Measurements from ENCODE around the gene LGALS7B. TPM values are rescaled to one million over a fixed set of nuclear protein-coding genes. Genes with fewer than 3 reads are reported as not detected.

Gene LGALS7B
- polyA plus RNA-seq, 1 of the 3 experiments (the other 2 are of a cell fraction), result not detected

GRCh38 chr19:38837656-38838121 is 48.7 kb downstream of the LGALS7B start (continued):
- TF ChIP-seq FOXM1 (IDR thresholded peaks at IDR 0.05; ENCODE audit: low read depth) (no peak), EP300 (IDR thresholded peaks at IDR 0.05; ENCODE audit: borderline replicate concordance in 1 of 2, low read depth in 1 of 2, low read length in 1 of 2) (0 out of 4 replicates have a peak, but pooled peaks of 1 of the 2 experiments have one; percentile 7), JUND (IDR thresholded peaks at IDR 0.05) (peak; percentile 17; the same call in 1 of the 2 replicates), RXRA (IDR thresholded peaks at IDR 0.05; ENCODE audit: borderline replicate concordance, low read depth) (no peak; the same call in 1 of the 2 replicates), NRF1 (IDR thresholded peaks at IDR 0.05; ENCODE audit: low read depth, low read length) (no peak), GABPA (IDR thresholded peaks at IDR 0.05; ENCODE audit: low read depth) (no peak), USF2 (IDR thresholded peaks at IDR 0.05; ENCODE audit: borderline replicate concordance, low read depth, low read length) (no peak), REST (IDR thresholded peaks at IDR 0.05; ENCODE audit: low read depth, low read length) (no peak), TAF1 (IDR thresholded peaks at IDR 0.05; ENCODE audit: borderline replicate concordance, low read depth, low read length) (no peak)

- no peak overlapping the region for H2AFZ ChIP-seq (ENCODE audit: low read depth)
- H3K36me3 ChIP-seq (replicated peaks in 1 of 2; ENCODE audit: control insufficient read depth in 1 of 2, insufficient read depth in 2 of 2, low read length in 1 of 2), result peaks cover 54 to 66% of the 10 kb centered on the region in 2 experiments
- peaks cover 45% of the 10 kb centered on the region for H3K79me2 ChIP-seq (ENCODE audit: insufficient read depth)
- H3K27me3 ChIP-seq (ENCODE audit: insufficient read depth), result no peaks in the 10 kb centered on the region
- CTCF ChIA-PET, result interaction anchor here (1.2 to 1.9 kb wide), 3 partner anchors 9 to 49 kb away, joined by 3 to 4 read pairs (median 3); no protein-coding TSS in a partner anchor
- H3K4me2 ChIP-seq, result peak overlapping the region; percentile 53; the same call in 1 of the 2 replicates
- no peaks in the 10 kb centered on the region for H3K9me2 ChIP-seq
- peak overlapping the region; percentile 16; the same call in 1 of the 2 replicates for H3K9ac ChIP-seq
- peaks cover 54% of the 10 kb centered on the region for H4K20me1 ChIP-seq (ENCODE audit: insufficient read depth)
- no peak for DNase-seq
- peak overlapping the region; percentile 68 to 82 for H3K27ac ChIP-seq (ENCODE audit: low read depth in 2 of 2, low read length in 1 of 2)
- whole genome bisulfite sequencing (ENCODE audit: low lambda C conversion rate), result 74% methylated on average over 13 of the region's 19 CpGs
- H3F3A ChIP-seq (replicated peaks; ENCODE audit: insufficient read depth), result peaks cover 79% of the 10 kb centered on the region
- POLR2A ChIA-PET, result interaction anchor here (1.0 to 2.4 kb wide), 3 partner anchors 10 to 63 kb away, joined by 3 to 9 read pairs (median 4); no protein-coding TSS in a partner anchor
- H3K4me1 ChIP-seq (ENCODE audit: control insufficient read depth in 1 of 2, insufficient read depth in 2 of 2, low read depth in 1 of 2, low read length in 1 of 2), result peaks cover 30 to 61% of the 10 kb centered on the region in 2 experiments; a peak in 3 of 4 replicates
- no peaks in the 10 kb centered on the region for H3K9me3 ChIP-seq
- H3K4me3 ChIP-seq (ENCODE audit: low read depth in 2 of 2, low read length in 1 of 2), result no peak overlapping the region
- TF ChIP-seq MXI1 (IDR thresholded peaks at IDR 0.05; ENCODE audit: low read depth, low read length), result no peak
- TF ChIP-seq IRF3 (IDR thresholded peaks at IDR 0.05; ENCODE audit: low read depth, low read length), result no peak
- TF ChIP-seq SMC3 (IDR thresholded peaks at IDR 0.05; ENCODE audit: low read depth, low read length), result no peak
- no peak for TF ChIP-seq TEAD4 (IDR thresholded peaks at IDR 0.05; ENCODE audit: borderline replicate concordance, insufficient read depth)
- TF ChIP-seq ZBTB33 (IDR thresholded peaks at IDR 0.05; ENCODE audit: borderline replicate concordance, low read depth), result no peak
- TF ChIP-seq RXRA (IDR thresholded peaks at IDR 0.05; ENCODE audit: borderline replicate concordance, low read depth), result no peak
- TF ChIP-seq NRF1 (IDR thresholded peaks at IDR 0.05; ENCODE audit: low read depth, low read length), result no peak
- TF ChIP-seq SIN3A (IDR thresholded peaks at IDR 0.05; ENCODE audit: borderline replicate concordance, low read depth, low read length), result no peak
- TF ChIP-seq RFX5 (IDR thresholded peaks at IDR 0.05; ENCODE audit: low read length), result no peak
- no peak for TF ChIP-seq USF2 (IDR thresholded peaks at IDR 0.05; ENCODE audit: borderline replicate concordance, low read depth, low read length)
- TF ChIP-seq GATA2 (CRISPR knock-in tag; IDR thresholded peaks at IDR 0.05), result no peak
Observed at GRCh38 chr19:38838208-38838985, 49.4 kb downstream of the LGALS7B start.

All from SK-N-SH (cell line).